ENCODE data around the gene PITPNC1. TPM values are rescaled to one million over a fixed set of nuclear protein-coding genes. Genes with fewer than 3 reads are reported as not detected.

Gene PITPNC1
- total RNA-seq, 1 donor from 2014 or later = 39.7 TPM

- Mint-ChIP-seq H3K27me3 (ENCODE audit: unreplicated experiment) (peaks cover 2% of the 10 kb centered on the region), H3K4me3 (ENCODE audit: unreplicated experiment) (no peak overlapping the region), H3K27ac (ENCODE audit: unreplicated experiment) (peak overlapping the region; percentile 95), H3K9me3 (ENCODE audit: unreplicated experiment) (no peaks in the 10 kb centered on the region), H3K4me1 (ENCODE audit: unreplicated experiment) (peaks cover 39% of the 10 kb centered on the region), H3K36me3 (ENCODE audit: low read depth, unreplicated experiment) (peaks cover 4% of the 10 kb centered on the region)
- DNase-seq (ENCODE audit: low spot score) = no peak
- TF ChIP-seq, protein P1, sequence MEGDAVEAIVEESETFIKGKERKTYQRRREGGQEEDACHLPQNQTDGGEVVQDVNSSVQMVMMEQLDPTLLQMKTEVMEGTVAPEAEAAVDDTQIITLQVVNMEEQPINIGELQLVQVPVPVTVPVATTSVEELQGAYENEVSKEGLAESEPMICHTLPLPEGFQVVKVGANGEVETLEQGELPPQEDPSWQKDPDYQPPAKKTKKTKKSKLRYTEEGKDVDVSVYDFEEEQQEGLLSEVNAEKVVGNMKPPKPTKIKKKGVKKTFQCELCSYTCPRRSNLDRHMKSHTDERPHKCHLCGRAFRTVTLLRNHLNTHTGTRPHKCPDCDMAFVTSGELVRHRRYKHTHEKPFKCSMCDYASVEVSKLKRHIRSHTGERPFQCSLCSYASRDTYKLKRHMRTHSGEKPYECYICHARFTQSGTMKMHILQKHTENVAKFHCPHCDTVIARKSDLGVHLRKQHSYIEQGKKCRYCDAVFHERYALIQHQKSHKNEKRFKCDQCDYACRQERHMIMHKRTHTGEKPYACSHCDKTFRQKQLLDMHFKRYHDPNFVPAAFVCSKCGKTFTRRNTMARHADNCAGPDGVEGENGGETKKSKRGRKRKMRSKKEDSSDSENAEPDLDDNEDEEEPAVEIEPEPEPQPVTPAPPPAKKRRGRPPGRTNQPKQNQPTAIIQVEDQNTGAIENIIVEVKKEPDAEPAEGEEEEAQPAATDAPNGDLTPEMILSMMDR (IDR thresholded peaks at IDR 0.05; ENCODE audit: unreplicated experiment) = no peak
Measured at GRCh38 chr17:67442787-67443624, 65.9 kb downstream of the PITPNC1 start.

- H3K27me3 Mint-ChIP-seq (ENCODE audit: unreplicated experiment) = peaks cover 2% of the 10 kb centered on the region
- peaks cover 36% of the 10 kb centered on the region for H3K4me1 Mint-ChIP-seq (ENCODE audit: unreplicated experiment)
- no peak for DNase-seq (ENCODE audit: low spot score)
- TF ChIP-seq, protein P1 (IDR thresholded peaks at IDR 0.05; ENCODE audit: unreplicated experiment) = no peak
- H3K36me3 Mint-ChIP-seq (ENCODE audit: low read depth, unreplicated experiment) = peaks cover 4% of the 10 kb centered on the region
- H3K27ac Mint-ChIP-seq (ENCODE audit: unreplicated experiment) = peak overlapping the region; percentile 9
- no peak overlapping the region for H3K4me3 Mint-ChIP-seq (ENCODE audit: unreplicated experiment)
- H3K9me3 Mint-ChIP-seq (ENCODE audit: unreplicated experiment) = no peaks in the 10 kb centered on the region
Measured at GRCh38 chr17:67443931-67444595, 67.0 kb downstream of the PITPNC1 start.

GRCh38 chr17:67448449-67448848, 71.4 kb downstream of the PITPNC1 start:
- peaks cover 14% of the 10 kb centered on the region for H3K4me1 Mint-ChIP-seq (ENCODE audit: unreplicated experiment)
- H3K36me3 Mint-ChIP-seq (ENCODE audit: low read depth, unreplicated experiment) = peaks cover 4% of the 10 kb centered on the region
- no peak overlapping the region for H3K4me3 Mint-ChIP-seq (ENCODE audit: unreplicated experiment)
- H3K27ac Mint-ChIP-seq (ENCODE audit: unreplicated experiment) = no peak overlapping the region
- H3K27me3 Mint-ChIP-seq (ENCODE audit: unreplicated experiment) = peaks cover 2% of the 10 kb centered on the region
- TF ChIP-seq, protein P1 (IDR thresholded peaks at IDR 0.05; ENCODE audit: unreplicated experiment) = no peak
- H3K9me3 Mint-ChIP-seq (ENCODE audit: unreplicated experiment) = no peaks in the 10 kb centered on the region
- DNase-seq (ENCODE audit: low spot score) = no peak

DNA sequence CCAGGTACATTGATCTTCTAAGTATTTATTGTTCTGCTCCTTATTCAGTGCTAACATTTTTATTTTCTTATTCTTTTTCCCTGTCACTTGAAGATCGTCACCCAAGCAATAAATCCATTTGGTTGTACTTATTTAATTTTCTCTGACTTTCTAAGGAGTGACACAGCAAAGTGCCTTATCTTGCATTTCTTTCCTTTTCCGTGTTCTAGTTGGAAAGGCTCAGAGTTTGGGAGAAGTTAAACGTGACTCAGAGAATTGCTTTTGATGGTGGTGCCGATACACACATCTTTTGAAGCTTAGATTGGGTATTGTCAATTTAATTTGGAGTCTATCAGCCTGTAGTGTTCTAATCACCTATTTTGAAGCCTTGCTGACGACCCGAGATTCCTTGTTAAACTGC, 72.0 kb downstream of the PITPNC1 start:
- TF ChIP-seq, protein P1 (IDR thresholded peaks at IDR 0.05; ENCODE audit: unreplicated experiment) = no peak
- peaks cover 4% of the 10 kb centered on the region for H3K36me3 Mint-ChIP-seq (ENCODE audit: low read depth, unreplicated experiment)
- peaks cover 2% of the 10 kb centered on the region for H3K27me3 Mint-ChIP-seq (ENCODE audit: unreplicated experiment)
- no peaks in the 10 kb centered on the region for H3K9me3 Mint-ChIP-seq (ENCODE audit: unreplicated experiment)
- no peak for DNase-seq (ENCODE audit: low spot score)
- no peak overlapping the region for H3K27ac Mint-ChIP-seq (ENCODE audit: unreplicated experiment)
- no peak overlapping the region for H3K4me3 Mint-ChIP-seq (ENCODE audit: unreplicated experiment)
- peaks cover 11% of the 10 kb centered on the region for H3K4me1 Mint-ChIP-seq (ENCODE audit: unreplicated experiment)
